HTERT RPE-1 (cell line): Measurements from ENCODE around the gene EGFR.

Source experiments
- in situ Hi-C: fragments of 300-500 bp; cut with MboI; formaldehyde crosslinking; loops from 4 replicates; pipeline ENCODE4 v1.14.3; 2020; ENCODE audit warnings: low sequenced_read_pairs

Gene EGFR

DNA sequence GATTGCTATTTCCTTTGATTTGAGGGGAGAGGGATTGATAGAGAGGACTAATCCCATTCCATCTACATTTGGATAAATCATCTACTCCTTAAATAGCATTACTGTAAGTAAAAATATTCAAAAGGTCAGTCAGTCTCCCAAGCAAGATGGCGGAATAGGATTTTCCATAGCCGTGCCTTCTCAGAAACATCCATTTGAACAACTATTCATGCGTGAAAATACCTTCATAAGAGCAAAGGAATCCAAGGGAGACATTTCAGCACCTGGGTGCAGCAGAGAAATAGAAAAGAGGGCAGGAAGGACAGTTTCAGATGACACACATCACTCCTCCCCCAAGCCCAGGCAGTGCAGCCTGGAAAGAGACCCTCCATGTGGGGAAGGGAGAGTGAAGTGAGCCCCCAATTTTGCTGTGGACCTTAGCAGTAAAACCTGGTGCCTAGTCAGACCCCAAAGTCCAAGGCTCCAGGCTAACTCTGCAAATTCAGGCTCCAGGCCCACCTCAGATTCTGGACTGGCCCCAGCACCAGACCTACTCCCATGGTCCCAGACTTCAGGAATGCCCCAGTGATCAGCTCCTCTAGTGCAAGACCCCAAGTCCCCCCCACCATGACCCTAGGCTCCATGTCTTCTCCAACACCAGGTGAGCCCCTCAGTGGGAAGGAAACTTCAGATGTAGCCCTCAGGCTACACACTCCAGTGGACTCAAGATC, 242.0 kb downstream of the EGFR start:
- in situ Hi-C loops, result loop anchor here (25.0 kb wide), 1 partner anchor 474 kb away; no protein-coding TSS in a partner anchor
